HG03025 (cell line): Measurements from ENCODE around the gene PCSK5.

Source experiments
- ATAC-seq: cut with Tn5 transposase; IDR thresholded peaks from one replicate; pipeline ENCODE4 v1.9.1; 2021; ENCODE audit warnings: mild to moderate bottlenecking, moderate library complexity; ENCODE audit not compliant: unreplicated experiment, low FRiP score

PCSK5 gene

DNA sequence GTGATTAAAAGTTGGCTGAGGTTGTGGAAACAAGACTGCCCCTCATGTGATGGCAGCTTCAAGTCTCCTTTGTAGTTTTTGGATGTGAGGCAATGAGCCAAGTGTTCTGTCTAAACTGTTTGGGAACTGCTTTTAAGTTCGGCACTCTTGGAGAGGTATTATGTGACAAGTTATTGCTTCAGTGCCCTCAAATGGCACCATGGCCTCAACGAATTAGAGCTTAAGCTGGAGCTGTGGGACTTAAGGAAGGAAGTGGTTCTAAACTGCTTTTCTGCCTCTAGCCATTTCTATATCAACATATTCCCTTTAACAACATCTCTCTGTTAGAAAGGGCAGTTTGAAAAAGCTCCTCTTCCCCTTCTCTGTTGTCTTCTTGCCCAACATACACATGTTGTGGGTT lies 276.1 kb downstream of the PCSK5 start:
- ATAC-seq: no peak

DNA sequence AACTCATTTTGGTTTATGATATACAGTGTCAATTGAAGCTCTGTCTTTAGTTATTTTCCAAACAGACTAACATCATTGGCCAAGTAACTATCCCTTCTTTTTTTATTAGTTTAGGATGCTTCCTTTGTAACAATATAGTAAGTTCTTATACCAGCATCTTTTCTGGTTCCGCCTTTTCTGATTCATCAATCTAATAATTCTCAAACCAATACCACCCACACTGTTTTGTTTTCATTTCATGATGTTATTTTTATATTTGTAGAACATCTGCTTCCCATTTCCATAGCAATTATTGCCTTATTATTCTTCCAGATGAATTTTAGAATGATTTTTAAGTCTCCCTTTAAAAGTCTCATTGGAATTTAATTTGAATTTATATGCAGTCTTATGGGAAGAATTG lies 285.7 kb downstream of the PCSK5 start:
- ATAC-seq: no peak

- no peak for ATAC-seq
Measured at GRCh38 chr9:76177931-76178330, 287.5 kb downstream of the PCSK5 start.

GRCh38 chr9:76180541-76180940 lies 290.1 kb downstream of the PCSK5 start:
- ATAC-seq: no peak

DNA sequence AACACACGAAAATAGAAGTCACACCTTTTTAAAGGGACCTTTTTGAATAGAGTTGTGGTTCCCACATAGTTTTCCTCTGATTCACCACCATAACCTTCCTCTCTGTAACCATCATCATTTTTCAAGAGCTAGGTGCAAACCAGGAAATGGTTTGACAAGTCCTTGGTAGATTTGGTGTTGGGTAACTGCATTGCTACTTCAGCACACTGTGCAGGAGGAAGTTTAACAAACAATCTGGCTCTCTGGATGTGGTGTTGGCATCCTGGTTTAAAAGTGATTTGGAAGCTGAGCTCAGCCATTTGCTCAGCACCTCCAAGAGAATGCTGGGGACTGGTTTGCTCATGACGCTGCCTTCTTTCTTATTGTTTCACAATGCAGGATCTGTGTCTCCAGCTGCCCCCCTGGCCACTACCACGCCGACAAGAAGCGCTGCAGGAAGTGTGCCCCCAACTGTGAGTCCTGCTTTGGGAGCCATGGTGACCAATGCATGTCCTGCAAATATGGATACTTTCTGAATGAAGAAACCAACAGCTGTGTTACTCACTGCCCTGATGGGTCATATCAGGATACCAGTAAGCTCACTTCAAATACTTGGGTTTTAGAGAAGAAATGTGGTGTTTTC lies 290.7 kb downstream of the PCSK5 start:
- ATAC-seq: no peak

DNA sequence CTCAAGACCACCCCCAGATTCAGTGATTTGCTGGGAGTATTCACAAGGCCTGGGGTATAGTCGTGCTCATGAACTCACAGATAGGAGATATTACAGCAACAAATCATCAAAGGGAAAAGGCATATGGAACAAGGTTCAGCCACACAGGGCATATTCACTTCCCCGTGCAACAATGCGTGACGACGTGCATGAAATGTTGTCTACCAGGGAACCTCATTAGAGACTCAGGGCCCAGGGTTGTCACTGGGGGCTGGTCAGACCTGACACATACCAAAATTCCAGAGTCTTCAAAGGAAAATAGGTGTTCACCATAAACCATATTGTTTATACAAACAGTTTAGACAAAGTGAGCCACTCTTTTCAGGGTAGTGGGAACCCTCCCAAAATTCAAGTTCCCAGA lies 291.3 kb downstream of the PCSK5 start:
- no peak for ATAC-seq

DNA sequence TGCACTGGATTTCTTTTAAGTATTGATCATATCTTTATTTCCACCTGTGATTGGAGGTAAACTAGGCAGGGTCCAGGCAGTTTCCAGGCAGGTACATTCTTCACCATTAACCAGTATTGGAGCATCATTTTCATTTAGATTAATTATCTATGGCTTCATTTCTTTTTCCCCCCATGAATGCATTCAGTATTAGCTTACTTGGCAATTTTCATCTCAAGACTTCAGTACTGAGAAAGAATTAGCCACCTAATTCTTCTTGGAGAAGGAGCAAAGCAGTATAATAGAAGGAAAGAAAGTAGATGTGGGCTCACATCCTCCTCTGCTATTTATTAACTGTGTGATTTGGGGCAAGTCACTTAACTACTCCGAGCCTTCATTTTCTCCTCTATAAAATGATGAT lies 295.0 kb downstream of the PCSK5 start:
- no peak for ATAC-seq

DNA sequence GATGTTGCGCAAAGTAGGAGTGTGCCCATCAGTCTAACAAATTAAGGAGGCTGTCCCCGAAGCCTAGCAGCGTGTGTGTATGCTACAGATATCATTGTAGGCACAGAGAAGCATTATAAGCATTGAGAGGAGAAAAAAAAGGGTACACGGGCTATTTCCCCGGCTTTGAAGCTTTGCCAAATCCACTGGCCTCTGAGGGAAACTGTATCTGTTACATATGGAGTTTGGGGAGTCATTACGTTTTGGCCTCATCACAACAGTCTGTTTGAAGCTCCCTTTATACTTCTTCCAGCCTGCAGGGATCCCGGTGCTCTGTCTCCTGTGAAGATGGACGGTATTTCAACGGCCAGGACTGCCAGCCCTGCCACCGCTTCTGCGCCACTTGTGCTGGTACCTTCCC lies 297.8 kb downstream of the PCSK5 start:
- no peak for ATAC-seq

DNA sequence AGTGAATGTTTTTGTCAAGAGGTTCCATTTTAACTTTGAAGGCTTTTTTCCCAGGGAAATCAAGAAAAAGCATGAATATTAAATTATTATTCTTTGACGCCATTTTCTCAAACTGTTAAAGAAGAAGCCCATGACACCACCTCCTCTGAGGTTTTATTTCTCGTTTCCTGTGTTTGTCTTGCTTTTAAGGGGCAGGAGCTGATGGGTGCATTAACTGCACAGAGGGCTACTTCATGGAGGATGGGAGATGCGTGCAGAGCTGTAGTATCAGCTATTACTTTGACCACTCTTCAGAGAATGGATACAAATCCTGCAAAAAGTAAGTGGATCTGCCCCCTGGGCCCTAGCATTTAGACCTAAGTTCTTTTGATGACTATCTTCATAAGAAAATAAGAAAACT lies 298.4 kb downstream of the PCSK5 start:
- no peak for ATAC-seq

DNA sequence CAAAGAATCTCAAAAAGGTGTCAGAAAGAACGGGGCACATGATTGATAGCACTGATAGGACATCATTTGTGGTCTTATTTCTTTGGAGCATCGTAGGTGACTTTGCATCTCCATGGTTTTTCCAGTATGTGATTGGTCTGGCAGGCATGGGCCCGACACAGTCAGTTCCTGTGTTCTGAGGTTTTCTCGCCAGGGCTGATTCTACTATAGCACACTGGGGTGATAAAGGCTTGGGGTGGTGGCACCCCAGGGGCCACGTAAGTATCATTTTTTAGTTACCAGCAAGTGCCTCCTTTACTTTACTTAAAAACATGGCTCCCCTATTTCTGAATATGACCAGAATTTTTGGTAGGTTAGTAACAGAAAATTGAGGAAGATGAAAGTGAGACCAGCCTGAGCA lies 301.0 kb downstream of the PCSK5 start:
- no peak for ATAC-seq

DNA sequence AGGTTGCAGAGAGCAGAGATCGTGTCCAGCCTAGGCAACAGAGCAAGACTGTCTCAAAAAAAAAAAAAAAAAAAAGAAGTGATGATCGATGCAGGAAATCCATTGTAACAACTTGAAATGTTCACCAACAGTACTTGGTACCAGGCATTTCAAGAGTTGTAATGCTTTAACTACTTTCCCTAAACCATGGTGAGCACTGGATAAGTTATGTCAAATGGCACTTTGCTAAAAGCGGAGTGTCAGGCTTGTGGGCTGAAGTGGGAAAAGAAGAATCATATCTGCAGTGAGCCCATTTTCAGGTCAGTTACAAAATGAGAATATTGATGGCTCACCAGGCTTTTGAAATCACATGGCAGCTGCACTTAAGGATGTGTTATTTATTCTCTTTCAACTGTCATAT lies 301.5 kb downstream of the PCSK5 start:
- no peak for ATAC-seq

- no peak for ATAC-seq
Measured at GRCh38 chr9:76194896-76195295, 304.4 kb downstream of the PCSK5 start.

DNA sequence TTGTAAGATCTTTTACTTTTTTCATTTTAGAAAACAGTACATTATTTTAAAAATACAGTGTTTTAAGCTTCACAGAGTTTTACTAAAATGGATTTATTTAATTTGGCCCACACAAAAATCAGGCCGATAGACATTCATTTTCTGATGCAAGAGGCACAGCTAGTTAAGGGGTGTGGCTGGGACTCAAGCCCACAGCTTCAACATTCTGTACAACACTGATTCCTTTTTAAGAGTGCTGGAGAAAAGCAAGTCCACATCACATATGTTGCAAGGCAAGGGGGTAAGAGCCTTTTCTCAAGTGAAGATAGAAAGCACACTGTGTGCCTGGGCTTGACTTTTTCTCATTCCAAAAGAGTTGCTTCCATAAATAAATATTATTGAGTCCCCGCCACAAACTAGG lies 307.9 kb downstream of the PCSK5 start:
- ATAC-seq: no peak

GRCh38 chr9:76200315-76200714 lies 309.8 kb downstream of the PCSK5 start:
- no peak for ATAC-seq

DNA sequence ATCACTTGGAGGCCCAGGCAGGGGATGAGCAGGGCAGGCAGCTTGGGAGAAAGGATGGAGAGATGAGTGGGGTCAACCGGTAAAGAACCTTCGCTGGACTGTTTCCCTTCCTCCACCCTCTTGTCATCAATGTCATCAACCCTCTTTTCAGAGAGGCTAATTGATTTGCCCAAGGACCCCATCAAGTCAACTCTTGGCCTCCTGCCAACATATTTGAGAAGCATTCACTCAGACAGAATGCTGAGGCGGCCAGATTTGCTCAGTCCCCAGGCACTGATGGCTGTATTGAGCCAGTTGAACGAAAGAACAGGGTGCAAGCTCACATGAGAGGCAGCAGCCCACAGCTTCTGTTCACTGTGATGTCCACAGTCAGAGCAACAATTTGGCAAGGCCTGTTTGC lies 310.3 kb downstream of the PCSK5 start:
- ATAC-seq: no peak

- ATAC-seq: no peak
Measured at GRCh38 chr9:76203373-76203772, 312.9 kb downstream of the PCSK5 start.

- no peak for ATAC-seq
Measured at GRCh38 chr9:76206821-76207220, 316.3 kb downstream of the PCSK5 start.

GRCh38 chr9:76213751-76214150 lies 323.3 kb downstream of the PCSK5 start:
- no peak for ATAC-seq

DNA sequence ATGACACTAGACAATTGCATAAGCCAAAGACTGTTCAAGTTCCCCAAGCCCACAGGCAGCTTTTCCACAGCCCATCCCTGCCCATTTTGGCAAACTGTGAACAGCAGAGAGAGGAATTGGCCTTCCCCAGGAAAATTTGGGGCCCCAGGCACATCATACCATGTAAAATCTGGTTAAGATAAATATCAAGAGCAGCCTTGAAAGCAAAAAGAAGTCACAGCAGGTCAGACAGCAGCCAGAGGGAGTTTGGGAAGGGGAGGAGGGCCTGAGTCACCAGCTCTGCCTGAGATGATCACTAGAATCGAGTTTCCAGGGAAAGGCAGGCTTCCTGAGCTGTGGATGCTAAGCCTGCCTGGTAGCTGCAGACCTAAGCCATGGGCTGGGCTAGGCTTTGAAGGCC lies 324.6 kb downstream of the PCSK5 start:
- ATAC-seq: no peak

DNA sequence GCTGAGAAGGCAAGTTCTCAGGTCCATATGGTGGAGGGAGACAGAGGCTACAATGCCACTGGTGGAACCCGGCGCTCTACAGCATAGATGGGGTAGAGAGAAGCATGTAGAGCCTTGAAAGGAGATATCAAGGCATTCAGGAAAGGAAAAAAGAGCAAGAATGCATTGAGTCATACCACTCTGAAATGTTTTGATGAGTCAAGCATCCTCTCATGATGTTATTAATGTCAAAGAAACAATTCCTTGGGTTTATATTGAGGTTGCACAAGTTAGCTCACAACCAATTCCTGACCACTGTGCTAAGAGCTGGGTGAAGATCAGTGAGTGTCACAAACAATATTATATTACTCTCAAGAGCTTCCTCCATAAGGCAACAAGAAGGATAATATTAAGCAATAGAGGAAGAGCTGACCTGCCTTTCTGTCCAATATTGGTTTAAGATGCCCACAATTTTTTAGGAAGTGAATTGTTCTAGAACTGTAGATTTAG lies 325.7 kb downstream of the PCSK5 start:
- no peak for ATAC-seq

GRCh38 chr9:76218117-76218885 lies 327.8 kb downstream of the PCSK5 start:
- ATAC-seq: no peak

DNA sequence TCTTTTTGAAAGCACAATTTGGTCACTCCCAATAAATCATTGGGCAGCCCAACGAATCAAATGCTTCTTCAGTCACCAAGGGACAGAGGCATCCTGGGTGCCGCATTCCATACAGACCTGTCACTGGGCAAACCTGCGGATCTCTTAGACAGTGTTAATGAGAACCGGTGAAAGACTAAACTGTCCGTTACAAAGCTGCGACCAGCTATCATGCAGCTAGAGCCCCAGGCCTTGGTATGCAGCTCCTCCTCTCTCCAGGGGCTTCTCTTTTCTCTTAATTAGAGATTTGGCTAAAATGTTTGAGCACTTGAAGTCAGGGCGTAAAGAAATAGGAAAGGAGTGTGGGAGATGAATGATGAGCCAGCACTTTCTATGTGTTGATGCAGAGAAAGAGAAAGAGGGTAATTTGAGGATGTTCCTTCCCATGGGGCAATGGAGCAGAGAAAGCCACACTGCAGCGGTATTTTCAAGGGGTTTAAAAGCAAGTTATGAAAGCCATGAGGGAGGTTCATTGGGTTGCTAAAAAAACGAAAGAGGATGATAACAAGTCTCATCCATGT lies 328.5 kb downstream of the PCSK5 start:
- no peak for ATAC-seq
